Measurements from ENCODE around the gene GYG1. TPM values are rescaled to one million over a fixed set of nuclear protein-coding genes. Genes with fewer than 3 reads are reported as not detected.
"Not testable (repeated sequence)": the region's sequence is repeated elsewhere in the genome, so short reads cannot be mapped to it uniquely, and the experiment has no call there.

The GYG1 gene
- total RNA-seq, 1 experiment from 2014 or later: 35.2 TPM

GRCh38 chr3:148987551-148987950, 3.8 kb upstream of the GYG1 start:
- not testable (repeated sequence) for DNase-seq (ENCODE audit: low read depth)

DNA sequence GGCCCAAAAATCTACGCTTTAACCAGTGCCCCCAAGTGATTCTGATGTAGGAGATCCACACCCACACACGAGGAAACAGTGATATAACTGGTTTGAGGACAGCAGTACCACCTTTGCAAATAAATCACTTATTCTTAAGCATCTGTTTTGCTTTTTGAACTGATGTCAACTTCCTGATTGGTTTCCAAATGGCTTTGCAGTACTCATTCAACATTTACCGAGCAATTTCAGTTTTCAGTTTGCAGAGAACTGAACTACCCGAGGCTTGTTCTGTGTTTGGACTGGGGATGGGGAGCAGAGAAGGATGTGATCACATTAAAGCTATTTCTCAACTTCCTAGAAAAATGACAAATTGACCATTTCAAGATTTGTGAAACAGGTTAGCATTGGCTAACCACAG, 1.1 kb upstream of the GYG1 start:
- no peak for DNase-seq (ENCODE audit: low read depth)

DNA sequence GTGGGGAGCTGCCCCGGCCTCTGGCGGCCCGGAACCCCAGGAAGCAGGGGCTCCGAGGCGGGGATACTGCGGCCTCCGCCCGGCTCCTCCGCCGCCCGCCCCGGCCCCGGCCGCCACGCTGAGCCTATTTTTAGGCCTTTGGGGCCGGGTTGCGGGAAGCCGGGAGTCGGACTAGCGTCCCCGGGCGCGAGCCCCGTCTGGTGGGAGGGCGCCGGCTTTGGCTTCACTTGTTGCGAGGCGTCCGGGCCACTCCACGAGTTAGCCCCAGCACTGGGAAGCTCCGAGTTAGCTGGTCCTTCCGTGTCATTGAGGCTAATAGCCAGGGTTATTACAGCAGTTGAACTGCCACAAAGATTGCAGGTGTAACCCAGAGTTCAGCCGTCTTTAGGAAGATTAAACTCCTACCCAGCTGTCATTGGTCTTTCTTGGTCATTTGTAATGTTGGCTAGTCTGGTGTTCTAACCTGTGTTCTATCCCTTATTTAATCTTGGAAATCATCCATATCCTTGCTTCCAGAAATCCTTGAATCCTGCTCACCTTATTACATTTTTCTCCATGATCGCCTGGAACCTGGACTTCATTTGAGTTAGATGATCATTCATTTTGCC, 791 bp downstream of the GYG1 start:
- DNase-seq (ENCODE audit: low read depth): peak; percentile 37

DNA sequence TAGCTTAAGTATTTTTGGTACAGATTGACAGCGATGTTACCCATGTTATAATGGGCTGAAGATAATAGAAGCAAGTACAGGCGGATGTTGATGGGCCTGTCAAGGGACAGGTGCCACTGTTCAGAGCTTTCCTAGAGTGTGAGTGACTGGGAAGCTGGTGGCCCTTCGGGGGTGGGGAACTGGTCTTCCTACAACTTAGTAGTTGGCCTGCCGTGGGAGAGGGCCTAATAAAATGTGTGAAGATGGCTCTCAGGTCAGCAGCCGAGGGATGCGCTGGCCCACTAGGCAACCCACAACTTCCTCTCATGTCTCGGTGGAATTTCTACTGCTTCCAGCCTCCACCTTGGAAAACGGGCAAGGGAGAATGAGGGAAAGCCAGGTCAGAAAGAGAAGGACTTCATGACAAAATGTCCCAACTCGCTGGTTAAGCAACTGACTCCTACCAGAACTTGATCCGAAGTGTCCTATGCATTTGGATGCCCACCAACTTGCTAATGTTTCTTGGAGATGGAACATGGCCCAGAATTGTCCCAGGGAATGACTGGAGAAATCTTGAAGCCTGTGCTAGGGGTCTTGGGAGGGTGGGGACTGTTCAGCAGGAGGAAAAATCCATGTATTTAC, 1.4 kb downstream of the GYG1 start:
- DNase-seq (ENCODE audit: low read depth): no peak

- no peak for DNase-seq (ENCODE audit: low read depth)
Observed at GRCh38 chr3:148997623-148998022, 6.3 kb downstream of the GYG1 start.

DNA sequence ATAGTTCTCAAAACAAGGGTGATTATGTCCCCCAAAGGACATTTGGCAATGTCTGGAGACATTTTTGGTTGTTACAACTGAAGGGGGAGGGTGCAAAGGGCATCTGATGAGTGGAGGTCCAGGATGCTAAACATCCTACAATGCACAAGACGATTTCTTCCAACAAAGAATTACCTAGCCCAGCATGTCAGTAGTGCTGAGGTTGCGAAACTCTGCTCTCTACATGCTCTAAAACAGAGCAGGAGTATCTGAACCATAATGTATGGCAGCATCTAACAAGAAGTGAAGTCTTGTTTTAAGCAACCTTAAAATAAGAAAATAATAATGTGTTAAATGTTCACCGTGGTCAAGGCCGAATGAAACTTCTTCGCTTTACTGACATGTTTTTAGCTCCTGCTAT, 7.0 kb downstream of the GYG1 start:
- DNase-seq (ENCODE audit: low read depth): no peak

DNA sequence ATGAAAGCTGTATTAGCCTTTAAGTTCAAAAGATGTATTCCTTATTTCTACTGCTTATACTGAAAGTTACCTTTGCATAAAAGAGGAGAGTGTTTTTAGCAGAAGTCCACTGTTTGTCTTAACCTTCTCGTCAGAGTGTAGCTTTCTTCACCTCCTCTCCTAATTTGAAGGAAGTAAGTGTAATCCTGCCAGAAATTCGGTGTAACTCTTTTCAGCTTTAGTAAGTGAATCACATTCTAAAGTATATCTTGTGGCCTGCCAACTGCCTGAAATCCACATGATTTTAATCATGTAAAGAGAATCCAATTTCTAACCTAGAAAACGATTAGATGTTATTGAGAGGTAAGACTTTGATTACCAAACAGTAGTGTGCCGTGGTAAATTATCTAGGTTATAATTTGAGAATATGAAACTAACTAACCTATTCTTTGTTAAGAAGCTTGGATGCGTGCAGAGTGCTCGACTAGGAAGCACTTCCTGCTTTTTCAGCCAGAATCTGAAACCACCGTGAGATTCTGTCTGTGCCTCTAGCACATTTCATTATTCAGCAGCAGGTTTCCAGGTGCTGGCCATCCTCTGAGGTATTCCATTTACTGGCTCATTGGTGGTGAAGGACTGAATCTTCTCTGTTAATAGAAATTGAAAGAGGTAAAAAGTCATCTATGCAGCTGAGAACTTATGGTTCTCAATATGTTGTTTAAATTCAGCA, 7.5 kb downstream of the GYG1 start:
- DNase-seq (ENCODE audit: low read depth): no peak

DNA sequence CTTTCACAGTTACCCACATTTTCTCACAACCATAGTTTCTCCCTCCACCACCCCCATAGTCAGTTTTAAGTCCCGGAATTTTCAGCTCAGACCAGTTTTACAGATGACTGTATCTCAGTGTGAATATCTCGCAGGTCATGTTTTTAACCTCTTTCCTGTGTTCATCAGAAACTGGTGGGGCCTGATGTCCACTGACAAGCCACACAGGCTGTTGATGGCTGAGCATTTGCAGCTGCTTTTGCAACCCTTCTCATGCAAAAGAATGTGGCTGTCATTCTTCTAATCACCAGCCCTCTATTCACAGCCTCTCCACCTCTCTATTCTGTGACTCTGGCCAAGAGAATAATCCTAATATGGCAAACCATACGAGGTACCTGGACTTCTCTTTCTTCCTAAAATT, 8.5 kb downstream of the GYG1 start:
- no peak for DNase-seq (ENCODE audit: low read depth)

GRCh38 chr3:149000206-149000745, 8.9 kb downstream of the GYG1 start:
- DNase-seq (ENCODE audit: low read depth): no peak

DNA sequence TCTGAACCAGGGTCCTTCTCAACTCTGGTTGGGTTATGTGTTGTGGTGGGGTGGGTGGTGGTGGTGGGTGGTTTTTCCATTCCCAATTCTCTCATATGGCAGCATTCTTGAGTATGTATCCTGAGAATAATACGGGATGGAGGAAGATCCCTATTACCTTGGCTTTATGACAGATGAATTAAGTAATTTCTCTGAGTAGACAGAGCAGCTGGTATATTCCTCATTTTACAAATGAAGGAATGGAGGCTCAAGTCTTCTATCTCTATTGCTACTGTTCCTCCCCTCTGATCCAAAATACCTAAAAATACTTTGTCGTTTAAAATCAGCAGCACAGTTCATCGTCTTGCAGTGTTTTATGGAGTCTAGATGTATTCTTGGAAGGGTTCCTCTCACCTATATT, 10.4 kb downstream of the GYG1 start:
- no peak for DNase-seq (ENCODE audit: low read depth)

DNA sequence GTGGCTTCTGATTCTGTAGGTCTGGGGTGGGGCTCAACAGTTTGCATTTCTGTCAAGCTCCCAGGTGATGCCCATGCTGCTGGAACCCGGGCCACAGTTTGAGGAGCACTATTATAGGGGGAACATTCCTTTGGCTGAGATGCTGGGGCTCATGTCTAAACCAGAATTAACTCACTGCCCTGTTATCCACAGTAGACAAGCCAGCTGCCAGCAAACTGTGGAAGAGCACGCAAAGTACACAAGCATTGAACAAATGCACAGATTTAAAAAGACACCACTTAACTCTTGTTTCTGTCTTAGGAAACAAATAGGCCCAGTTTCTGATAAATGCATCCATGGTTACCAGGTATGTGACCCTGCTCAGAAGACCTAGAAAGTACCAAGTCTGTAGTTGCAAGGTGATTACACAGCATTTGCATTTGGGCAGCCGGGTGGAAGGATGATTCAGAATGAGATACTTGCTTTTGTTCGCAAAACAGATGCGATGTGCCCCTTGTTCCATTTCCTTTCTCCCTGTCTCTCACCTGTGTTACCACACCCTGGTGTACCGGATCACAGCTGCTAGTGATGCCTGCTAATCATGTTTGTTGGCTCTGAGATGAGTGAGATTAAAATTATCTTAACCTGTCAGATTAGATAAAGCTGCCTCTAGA, 12.4 kb downstream of the GYG1 start:
- no peak for DNase-seq (ENCODE audit: low read depth)

- DNase-seq (ENCODE audit: low read depth): peak; percentile 75
Observed at GRCh38 chr3:149004622-149005021, 13.3 kb downstream of the GYG1 start.

- DNase-seq (ENCODE audit: low read depth): no peak
Observed at GRCh38 chr3:149005416-149005815, 14.1 kb downstream of the GYG1 start.

DNA sequence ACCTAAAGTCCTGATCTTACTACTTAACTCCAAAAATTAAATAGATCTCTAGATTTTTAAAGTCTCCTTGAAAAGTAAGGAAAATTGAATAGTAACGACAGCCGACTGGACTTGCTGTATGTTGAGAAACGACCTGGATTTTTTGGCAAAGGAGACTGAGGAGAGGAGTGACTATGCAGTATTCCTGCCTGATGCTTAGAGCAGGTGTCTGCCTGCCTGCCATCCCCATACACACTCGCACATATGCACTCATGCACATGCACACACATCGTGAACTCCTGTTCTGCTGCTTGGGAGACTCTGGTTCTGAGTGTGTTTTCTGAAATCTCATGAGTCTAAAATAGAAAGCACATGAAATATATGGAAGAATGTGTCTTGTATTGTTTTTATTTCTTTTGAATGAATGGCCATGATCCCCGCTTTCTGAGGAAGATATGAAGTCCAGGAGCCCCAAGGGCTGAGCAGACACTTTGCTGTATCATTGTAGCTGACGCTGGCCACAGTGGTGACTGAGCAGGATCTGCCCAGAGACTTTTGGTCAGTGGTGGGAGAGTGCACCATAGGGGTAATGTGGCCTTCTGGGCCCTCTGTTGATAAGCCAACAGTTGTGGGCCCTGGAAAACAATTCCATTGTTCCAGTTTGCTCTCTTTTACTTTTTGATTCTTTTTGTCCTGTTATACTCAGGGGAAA, 16.4 kb downstream of the GYG1 start:
- DNase-seq (ENCODE audit: low read depth): no peak

DNA sequence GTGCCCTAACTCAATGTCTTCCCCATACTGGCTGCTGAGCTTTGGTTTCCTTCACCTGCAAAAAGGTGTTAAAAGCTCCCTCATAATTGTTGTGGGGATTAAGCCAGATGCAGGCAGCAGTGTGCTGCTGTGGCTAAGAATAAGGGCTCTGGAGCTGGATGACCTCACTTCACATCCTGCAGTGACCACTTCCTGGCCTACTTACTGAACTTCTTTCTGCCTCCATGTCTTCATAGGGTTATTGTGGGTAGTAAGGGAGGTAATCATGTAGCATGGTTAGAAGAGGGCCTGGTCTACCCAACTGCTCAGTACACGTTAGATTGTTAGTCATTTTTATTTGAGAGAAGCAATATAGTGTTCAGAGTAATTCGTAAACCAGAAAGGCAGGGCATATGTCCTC, 18.4 kb downstream of the GYG1 start:
- no peak for DNase-seq (ENCODE audit: low read depth)

DNA sequence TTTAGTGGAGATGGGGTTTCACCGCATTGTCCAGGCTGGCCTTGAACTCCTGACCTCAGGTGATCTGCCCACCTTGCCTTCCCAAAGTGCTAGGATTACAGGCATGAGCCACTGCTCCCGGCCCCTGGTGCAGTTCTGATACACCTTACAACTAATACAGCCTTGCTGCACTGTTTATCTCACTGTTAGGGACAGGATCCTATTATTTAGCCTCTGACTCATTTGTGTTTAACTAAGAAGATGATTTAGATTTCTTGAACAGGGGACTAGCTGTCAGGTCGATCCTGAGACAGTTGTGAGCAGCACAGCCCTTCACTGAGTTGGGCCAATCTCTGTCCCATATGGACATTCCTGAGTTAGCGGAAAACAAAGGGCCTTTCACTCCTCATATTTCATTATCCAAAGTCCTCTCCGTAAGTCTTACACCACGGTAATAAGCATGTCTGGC, 19.2 kb downstream of the GYG1 start:
- DNase-seq (ENCODE audit: low read depth): no peak

DNA sequence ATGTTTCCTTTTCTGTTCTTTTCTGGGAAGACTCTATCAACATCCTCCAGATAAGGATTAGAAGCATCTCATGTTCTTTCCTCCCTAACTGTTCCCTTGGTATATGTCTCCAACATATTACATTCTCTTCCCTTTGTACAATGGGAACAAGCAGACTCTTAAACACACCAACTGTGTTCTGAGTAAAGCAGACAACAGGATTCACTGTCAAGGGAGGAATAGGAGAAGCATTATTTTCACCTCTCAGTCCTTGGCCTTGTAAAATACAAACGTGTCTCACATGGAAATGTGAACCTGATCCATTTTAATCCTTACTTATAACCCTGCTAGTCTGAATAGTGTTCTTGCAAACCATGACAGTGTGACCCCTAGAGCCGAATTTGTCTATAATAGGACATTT, 19.6 kb downstream of the GYG1 start:
- DNase-seq (ENCODE audit: low read depth): no peak

- DNase-seq (ENCODE audit: low read depth): no peak
Observed at GRCh38 chr3:149011676-149012075, 20.3 kb downstream of the GYG1 start.

- DNase-seq (ENCODE audit: low read depth): no peak
Observed at GRCh38 chr3:149013726-149014125, 22.4 kb downstream of the GYG1 start.

- DNase-seq (ENCODE audit: low read depth): no peak
Observed at GRCh38 chr3:149015393-149015792, 24.1 kb downstream of the GYG1 start.

DNA sequence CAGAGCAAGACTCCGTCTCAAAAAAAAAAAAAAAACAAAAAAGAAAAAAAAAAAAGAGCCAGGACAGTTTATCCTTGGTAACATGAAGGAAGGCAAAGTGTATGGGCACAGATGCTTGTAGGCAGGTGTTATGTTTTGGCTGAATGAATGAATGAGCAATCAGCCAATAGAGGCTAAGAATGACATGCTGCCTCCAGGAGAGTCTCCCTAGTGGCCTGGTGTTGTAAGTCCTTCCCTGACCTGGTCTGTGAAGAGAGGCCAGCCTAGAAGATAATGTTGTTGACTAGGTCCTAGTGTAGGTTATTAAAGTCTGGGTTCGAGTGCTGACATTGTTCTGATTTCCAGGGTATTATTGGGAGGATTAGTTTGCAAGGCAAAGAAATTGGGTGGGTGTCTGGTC, 24.9 kb downstream of the GYG1 start:
- DNase-seq (ENCODE audit: low read depth): no peak
